GM19023 (cell line): ENCODE measurements around the gene SIPA1L3.
"Not testable (repeated sequence)": the region's sequence is repeated elsewhere in the genome, so short reads cannot be mapped to it uniquely, and the experiment has no call there.

Source experiments
- ATAC-seq: cut with Tn5 transposase; IDR thresholded peaks from one replicate; pipeline ENCODE4 v1.9.1; 2021; ENCODE audit warnings: mild to moderate bottlenecking, moderate library complexity; ENCODE audit not compliant: unreplicated experiment

SIPA1L3 gene

GRCh38 chr19:37906869-37907734 is at the start of gene SIPA1L3:
Gene SIPA1L3, plus strand, starts transcription at chr19:37907208. Its CDS starts 174,358 bp downstream, at chr19:38081566.
- peak; percentile 84 for ATAC-seq

- ATAC-seq = no peak
Observed at GRCh38 chr19:37864501-37864900, 42.5 kb upstream of the SIPA1L3 start.

- not testable (repeated sequence) for ATAC-seq
Observed at GRCh38 chr19:37865930-37866329, 41.1 kb upstream of the SIPA1L3 start.

- ATAC-seq = no peak
Observed at GRCh38 chr19:37867831-37868230, 39.2 kb upstream of the SIPA1L3 start.

- ATAC-seq = no peak
Observed at GRCh38 chr19:37869766-37870340, 37.2 kb upstream of the SIPA1L3 start.

- ATAC-seq = no peak
Observed at GRCh38 chr19:37872383-37872782, 34.6 kb upstream of the SIPA1L3 start.

GRCh38 chr19:37874784-37875183 is 32.2 kb upstream of the SIPA1L3 start:
- no peak for ATAC-seq

- ATAC-seq = no peak
Observed at GRCh38 chr19:37876032-37876431, 31.0 kb upstream of the SIPA1L3 start.

GRCh38 chr19:37877147-37877546 is 29.9 kb upstream of the SIPA1L3 start:
- no peak for ATAC-seq

GRCh38 chr19:37885392-37885791 is 21.6 kb upstream of the SIPA1L3 start:
- no peak for ATAC-seq

GRCh38 chr19:37886571-37886970 is 20.4 kb upstream of the SIPA1L3 start:
- ATAC-seq = no peak

- ATAC-seq = no peak
Observed at GRCh38 chr19:37893845-37894575, 13.0 kb upstream of the SIPA1L3 start.

- no peak for ATAC-seq
Observed at GRCh38 chr19:37896180-37896579, 10.8 kb upstream of the SIPA1L3 start.

GRCh38 chr19:37899453-37899852 is 7.6 kb upstream of the SIPA1L3 start:
- no peak for ATAC-seq

- no peak for ATAC-seq
Observed at GRCh38 chr19:37899966-37900365, 7.0 kb upstream of the SIPA1L3 start.

- ATAC-seq = no peak
Observed at GRCh38 chr19:37902668-37903067, 4.3 kb upstream of the SIPA1L3 start.

GRCh38 chr19:37903096-37903495 is 3.9 kb upstream of the SIPA1L3 start:
- ATAC-seq = no peak

- peak; percentile 31 for ATAC-seq
Observed at GRCh38 chr19:37905946-37906868, 801 bp upstream of the SIPA1L3 start, which contains the start of gene WDR87. Gene WDR87, minus strand, starts transcription at chr19:37906594. Its CDS starts 8,355 bp downstream, at chr19:37898239.

GRCh38 chr19:37907735-37908455 is 887 bp downstream of the SIPA1L3 start:
- no peak for ATAC-seq
